Epidermal melanocyte (primary cell): Measurements from ENCODE around the gene RNF217.
"Not testable (repeated sequence)": the region's sequence is repeated elsewhere in the genome, so short reads cannot be mapped to it uniquely, and the experiment has no call there.

Experiments
- DNase-seq: peaks from one replicate; pipeline ENCODE4 v3.0.0; 2011; ENCODE audit warnings: low spot score; ENCODE audit not compliant: insufficient read length

RNF217 gene

GRCh38 chr6:124963416-124963785, 1.2 kb downstream of the RNF217 start:
- no peak for DNase-seq

- no peak for DNase-seq
These were observed 1.9 kb downstream of the RNF217 start for GRCh38 chr6:124963831-124964763.

GRCh38 chr6:124964764-124965105, 2.5 kb downstream of the RNF217 start:
- no peak for DNase-seq

- not testable (repeated sequence) for DNase-seq
These were observed 3.2 kb downstream of the RNF217 start for GRCh38 chr6:124965424-124965850.

- DNase-seq, result no peak
These were observed 5.2 kb downstream of the RNF217 start for GRCh38 chr6:124967444-124967843.

GRCh38 chr6:124968401-124968800, 6.2 kb downstream of the RNF217 start:
- no peak for DNase-seq

GRCh38 chr6:124970243-124970642, 8.0 kb downstream of the RNF217 start:
- no peak for DNase-seq

GRCh38 chr6:124970763-124971162, 8.5 kb downstream of the RNF217 start:
- no peak for DNase-seq

- no peak for DNase-seq
These were observed 11.5 kb downstream of the RNF217 start for GRCh38 chr6:124973780-124974179.

- DNase-seq, result no peak
These were observed 12.6 kb downstream of the RNF217 start for GRCh38 chr6:124974771-124975377.

GRCh38 chr6:124977067-124977908, 15.1 kb downstream of the RNF217 start:
- DNase-seq, result no peak

GRCh38 chr6:124978451-124979293, 16.4 kb downstream of the RNF217 start:
- no peak for DNase-seq

GRCh38 chr6:124979294-124979678, 17.0 kb downstream of the RNF217 start:
- DNase-seq, result no peak

GRCh38 chr6:124982669-124983068, 20.4 kb downstream of the RNF217 start:
- no peak for DNase-seq

GRCh38 chr6:124983383-124984083, 21.3 kb downstream of the RNF217 start:
- no peak for DNase-seq

GRCh38 chr6:124984668-124985338, 22.6 kb downstream of the RNF217 start:
- DNase-seq, result no peak

GRCh38 chr6:124986164-124986563, 23.9 kb downstream of the RNF217 start:
- DNase-seq, result no peak

GRCh38 chr6:124987291-124987690, 25.1 kb downstream of the RNF217 start:
- no peak for DNase-seq

GRCh38 chr6:124987999-124988591, 25.9 kb downstream of the RNF217 start:
- DNase-seq, result no peak
